A673 (cell line): ENCODE data around the gene KLHL26. TPM values are rescaled to one million over a fixed set of nuclear protein-coding genes. Genes with fewer than 3 reads are reported as not detected.
A peak's percentile ranks its signal among the peaks of the same experiment; 100 is the strongest.

Experiments used
- BruUV-seq: library from RNA; stranded (reverse); fragments of 400-500 nt; replicated peaks from 2 replicates; lab custom pipeline; 2021; lab: Mats Ljungman, UMichigan
- CTCF ChIA-PET: fragments of 300-600 bp; sonication (Branson Sonifier 250); formaldehyde crosslinking; loops from one replicate; lab custom pipeline; 2022; ENCODE audit warnings: antibody characterized with exemption; lab: Charles Lee
- POLR2A ChIA-PET: fragments of 300-600 bp; sonication (Branson Sonifier 250); formaldehyde crosslinking; loops from one replicate; lab custom pipeline; 2022; ENCODE audit warnings: antibody characterized with exemption; ENCODE audit not compliant: low non-redundant PET; lab: Charles Lee
- DNase-seq: peaks from one replicate; pipeline ENCODE4 v3.0.0-alpha.2; 2015; ENCODE audit warnings: low spot score
- H3K27ac ChIP-seq: fragments of 200-600 bp; sonication (generic); 2 replicates; pipeline ENCODE4 v1.5.1; 2016; ENCODE audit warnings: mixed run types, low read depth, mild to moderate bottlenecking, mixed read lengths, antibody characterized with exemption, low read length; ENCODE audit not compliant: poor library complexity, severe bottlenecking
- H3K27me3 ChIP-seq: fragments of 200-600 bp; sonication (generic); replicated peaks from 2 replicates; pipeline ENCODE4 v1.6.1; 2017; ENCODE audit warnings: mixed run types, low read depth, mild to moderate bottlenecking, mixed read lengths, antibody characterized with exemption, low read length; ENCODE audit not compliant: insufficient read depth, poor library complexity
- H3K36me3 ChIP-seq: fragments of 200-600 bp; sonication (generic); 2 replicates; pipeline ENCODE4 v1.6.1; 2016; ENCODE audit warnings: mixed run types, mild to moderate bottlenecking, mixed read lengths, antibody characterized with exemption, low read length; ENCODE audit not compliant: insufficient read depth, poor library complexity, severe bottlenecking
- H3K4me1 ChIP-seq: fragments of 200-600 bp; sonication (generic); 2 replicates; pipeline ENCODE4 v1.6.1; 2017; ENCODE audit warnings: mixed run types, mild to moderate bottlenecking, mixed read lengths, antibody characterized with exemption, low read length; ENCODE audit not compliant: insufficient read depth, poor library complexity, severe bottlenecking
- H3K4me3 ChIP-seq: fragments of 200-600 bp; sonication (generic); 2 replicates; pipeline ENCODE4 v1.5.1; 2016; ENCODE audit warnings: low read depth, mixed run types, mild to moderate bottlenecking, mixed read lengths, low read length; ENCODE audit not compliant: poor library complexity, severe bottlenecking
- H3K9me3 ChIP-seq: fragments of 200-600 bp; sonication (generic); 2 replicates; pipeline ENCODE4 v1.6.1; 2016; ENCODE audit warnings: mixed run types, low read depth, mild to moderate bottlenecking, mixed read lengths, antibody characterized with exemption, low read length; ENCODE audit not compliant: poor library complexity, severe bottlenecking
- CTCF ChIP-seq: fragments of 300-800, 200-600 bp; sonication (generic); conservative IDR thresholded peaks from 2 replicates; pipeline ENCODE4 v1.5.1; 2017; ENCODE audit warnings: low read depth, mild to moderate bottlenecking, antibody characterized with exemption, low read length, moderate library complexity, mixed read lengths
- EZH2 ChIP-seq: fragments of 200-600 bp; sonication (generic); IDR thresholded peaks from 2 replicates; pipeline ENCODE4 v1.6.1; 2017; ENCODE audit warnings: borderline replicate concordance, low read depth, mild to moderate bottlenecking, mixed read lengths, antibody characterized with exemption, low read length; ENCODE audit not compliant: poor library complexity, severe bottlenecking
- intact Hi-C: fragments of 100-400 bp; cut with micrococcal nuclease; formaldehyde crosslinking; loops from one replicate; pipeline ENCODE4 v1.10.0; 2022; ENCODE audit not compliant: unreplicated experiment
- total RNA-seq: library from RNA; stranded (reverse); gene quantifications from 2 replicates; pipeline ENCODE4 v1.2.3, GENCODE V29; 2021

The KLHL26 gene
- total RNA-seq, 1 experiment from 2014 or later: 16.3 TPM

DNA sequence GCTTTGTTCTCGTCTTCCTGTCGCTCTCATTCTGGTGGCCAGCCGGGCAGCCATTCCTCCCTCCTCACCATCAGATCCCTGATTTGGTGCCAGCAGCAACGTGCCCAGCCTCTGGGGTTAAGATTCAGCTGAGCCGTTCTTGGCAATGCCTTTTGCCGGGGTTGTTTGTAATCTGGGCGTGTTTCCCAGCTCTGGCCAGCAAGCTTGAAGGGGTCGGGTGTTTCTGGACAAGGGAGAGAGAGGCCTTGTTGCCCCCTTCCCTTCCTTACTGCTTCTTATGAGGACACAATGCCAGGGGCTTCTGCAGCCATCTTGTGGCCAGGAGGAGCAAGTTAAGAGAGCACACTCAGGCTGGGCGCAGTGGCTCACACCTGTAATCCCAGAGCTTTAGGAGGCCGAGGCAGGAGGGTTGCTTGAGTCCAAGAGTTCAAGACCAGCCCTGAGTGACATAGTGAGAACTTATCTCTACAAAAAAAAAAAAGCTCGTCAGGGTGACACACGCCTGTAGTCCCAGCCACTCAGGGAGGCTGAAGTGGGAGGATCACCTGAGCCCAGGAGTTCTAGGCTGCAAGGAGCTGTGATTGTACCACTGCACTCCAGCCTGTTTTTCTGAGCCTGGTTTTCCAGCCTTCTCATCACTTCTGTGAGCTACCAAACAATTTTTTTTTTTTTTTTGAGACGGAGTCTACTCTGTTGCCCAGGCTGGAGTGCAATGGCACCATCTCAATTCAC is 35.9 kb downstream of the KLHL26 start:
- no peaks in the 10 kb centered on the region for H3K27me3 ChIP-seq
- H3K4me1 ChIP-seq: peaks cover 1% of the 10 kb centered on the region
- intact Hi-C loops: no loop called here
- no peak for TF ChIP-seq EZH2
- TF ChIP-seq CTCF: 0 out of 2 replicates have a peak, but pooled peaks have one; percentile 38
- CTCF ChIA-PET: interaction anchor here (0.6 kb wide), 2 partner anchors 80 to 316 kb away, joined by 3 to 7 read pairs; no protein-coding TSS in a partner anchor
- H3K27ac ChIP-seq: no peak overlapping the region
- DNase-seq: peak; percentile 27
- peaks cover 14% of the 10 kb centered on the region for H3K36me3 ChIP-seq
- H3K9me3 ChIP-seq: no peaks in the 10 kb centered on the region
- H3K4me3 ChIP-seq: no peak overlapping the region
- no TSS peak for BruUV-seq
- POLR2A ChIA-PET: no interaction called here

DNA sequence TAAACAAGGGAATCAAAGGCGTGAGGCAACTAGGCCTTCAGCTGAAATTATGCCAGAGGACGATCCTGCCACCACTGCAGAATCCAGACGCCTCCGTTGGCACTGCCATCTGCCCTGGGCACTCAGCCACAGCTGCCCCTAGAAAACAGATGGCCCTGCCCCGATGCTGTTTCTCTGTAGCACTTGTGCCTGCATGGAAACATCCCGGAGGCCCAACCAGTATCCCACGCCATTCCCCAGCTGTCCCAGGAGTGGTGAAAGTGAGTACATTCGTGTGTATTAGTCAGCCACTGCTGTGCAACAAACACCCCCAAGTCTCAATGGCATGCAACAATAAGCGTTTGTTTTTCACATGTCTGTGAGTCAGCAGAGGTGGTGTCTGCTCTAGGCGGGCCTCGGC is 37.8 kb downstream of the KLHL26 start:
- Histone ChIP-seq H3K4me1 (peaks cover 10% of the 10 kb centered on the region), H3K27ac (no peak overlapping the region), H3K4me3 (no peak overlapping the region), H3K9me3 (no peaks in the 10 kb centered on the region), H3K36me3 (peaks cover 6% of the 10 kb centered on the region), H3K27me3 (no peaks in the 10 kb centered on the region)
- no peak for TF ChIP-seq EZH2
- no peak for TF ChIP-seq CTCF
- intact Hi-C loops: loop anchor here (5.0 kb wide), 2 partner anchors 82 to 202 kb away; no protein-coding TSS in a partner anchor
- CTCF ChIA-PET: no interaction called here
- no TSS peak for BruUV-seq
- DNase-seq: no peak
- POLR2A ChIA-PET: interaction anchor here (0.6 kb wide), 1 partner anchor 136 kb away, joined by 23 read pairs; no protein-coding TSS in a partner anchor

DNA sequence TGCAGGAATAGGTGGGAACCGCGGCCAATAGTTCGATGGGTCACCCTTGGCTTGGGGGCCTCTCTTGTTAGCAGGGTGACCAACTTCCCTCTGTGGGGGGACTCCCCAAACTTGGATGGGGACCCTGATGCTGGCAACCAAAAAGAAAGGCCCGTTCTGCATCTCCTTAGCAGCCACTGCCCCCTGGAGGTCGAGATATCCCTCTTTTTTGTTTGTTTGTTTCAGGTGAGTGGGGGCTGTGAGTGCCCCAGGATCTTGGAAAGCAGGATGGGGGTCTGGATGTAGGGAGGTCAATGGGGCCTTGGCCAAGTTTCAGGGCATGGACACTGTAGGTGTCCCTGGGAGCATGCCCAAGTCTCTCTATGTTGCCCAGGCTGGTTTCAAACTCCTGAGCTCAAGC is 39.0 kb downstream of the KLHL26 start:
- intact Hi-C loops: loop anchor here (5.0 kb wide), 2 partner anchors 83 to 203 kb away; no protein-coding TSS in a partner anchor

More for the DNA sequence above, 39.0 kb downstream of the KLHL26 start:
- ChIA-PET POLR2A (no interaction called here), CTCF (interaction anchor here (0.7 kb wide), 1 partner anchor 17 kb away, joined by 3 read pairs; no protein-coding TSS in a partner anchor)
- DNase-seq: peak; percentile 33
- Histone ChIP-seq H3K27ac (no peak overlapping the region), H3K4me1 (peaks cover 10% of the 10 kb centered on the region), H3K27me3 (no peaks in the 10 kb centered on the region), H3K9me3 (no peaks in the 10 kb centered on the region), H3K36me3 (peaks cover 4% of the 10 kb centered on the region), H3K4me3 (no peak overlapping the region)
- TF ChIP-seq CTCF (peak; percentile 55), EZH2 (no peak)
- no TSS peak for BruUV-seq
